PFSK-1 (cell line): ENCODE measurements around the gene FOXK1.

Experiments used
- FOXP2 ChIP-seq: optimal IDR thresholded peaks from 2 replicates; pipeline ENCODE3; 2011; ENCODE audit warnings: borderline replicate concordance, control low read depth, inconsistent platforms; ENCODE audit not compliant: insufficient read depth; ENCODE audit errors: extremely low read length, extremely low read depth
- POLR2AphosphoS5 ChIP-seq: IDR thresholded peaks from 2 replicates; pipeline ENCODE4 v1.6.1; 2012; ENCODE audit warnings: low read depth, mild to moderate bottlenecking, control low read depth, low read length, moderate library complexity
- REST ChIP-seq, 2 experiments: IDR thresholded peaks; 2 replicates each; pipeline versions ENCODE4 v1.6.1 to v1.8.0; 2011 to 2012; ENCODE audit warnings: low read depth in 2 of 2, low read length in 2 of 2, control low read depth in 1 of 2, inconsistent platforms in 1 of 2, mild to moderate bottlenecking in 1 of 2, moderate library complexity in 1 of 2; ENCODE audit not compliant: insufficient read depth in 1 of 2
- SIN3A ChIP-seq: IDR thresholded peaks from 2 replicates; pipeline ENCODE4 v1.6.1; 2012; ENCODE audit warnings: mild to moderate bottlenecking, low read length, moderate library complexity, borderline replicate concordance; ENCODE audit not compliant: insufficient read depth
- TAF1 ChIP-seq: IDR thresholded peaks from 2 replicates; pipeline ENCODE4 v1.6.1; 2012; ENCODE audit warnings: low read length, control low read depth, borderline replicate concordance; ENCODE audit not compliant: insufficient read depth

The FOXK1 gene

GRCh38 chr7:4681218-4681851, 760 bp upstream of the FOXK1 start:
- no peak for TF ChIP-seq POLR2AphosphoS5
- TF ChIP-seq TAF1: no peak
- no peak for TF ChIP-seq REST (IDR thresholded peaks at IDR 0.05; ENCODE audit: insufficient read depth in 1 of 2, low read depth in 2 of 2, low read length in 2 of 2)
- TF ChIP-seq FOXP2: no peak
- no peak for TF ChIP-seq SIN3A

GRCh38 chr7:4682621-4683042, 537 bp downstream of the FOXK1 start:
- TF ChIP-seq SIN3A (no peak), REST (IDR thresholded peaks at IDR 0.05; ENCODE audit: insufficient read depth in 1 of 2, low read depth in 2 of 2, low read length in 2 of 2) (no peak)

GRCh38 chr7:4683043-4683883, 1.2 kb downstream of the FOXK1 start:
- TF ChIP-seq REST (IDR thresholded peaks at IDR 0.05; ENCODE audit: insufficient read depth in 1 of 2, low read depth in 2 of 2, low read length in 2 of 2): no peak
- no peak for TF ChIP-seq SIN3A
- no peak for TF ChIP-seq POLR2AphosphoS5
- no peak for TF ChIP-seq FOXP2
- TF ChIP-seq TAF1: no peak

- no peak for TF ChIP-seq POLR2AphosphoS5
- TF ChIP-seq FOXP2: no peak
- TF ChIP-seq SIN3A: no peak
- TF ChIP-seq TAF1: 0 out of 2 replicates have a peak, but pooled peaks have one; percentile 26
- TF ChIP-seq REST (IDR thresholded peaks at IDR 0.05; ENCODE audit: insufficient read depth in 1 of 2, low read depth in 2 of 2, low read length in 2 of 2): 0 out of 4 replicates have a peak, but pooled peaks of 1 of the 2 experiments have one; percentile 2
Observed at GRCh38 chr7:4683884-4684565, 1.9 kb downstream of the FOXK1 start.
